D721Med (cell line): ENCODE measurements around the gene SIDT1.

ENCODE experiments used
- DNase-seq: peaks from one replicate; pipeline ENCODE4 v3.0.0; 2011; ENCODE audit warnings: low spot score; ENCODE audit not compliant: insufficient read length
- FAIRE-seq: peaks from 2 replicates; lab custom pipeline; 2011; peaks lifted over from hg19 to GRCh38; lab: Jason Lieb, UNC
- TF ChIP-seq, protein P1 (sequence below): IDR thresholded peaks from 2 replicates; pipeline ENCODE4 v1.5.1; 2012; ENCODE audit warnings: mild to moderate bottlenecking, control low read depth; ENCODE audit not compliant: insufficient read depth; ENCODE audit errors: missing control alignments

SIDT1 gene

DNA sequence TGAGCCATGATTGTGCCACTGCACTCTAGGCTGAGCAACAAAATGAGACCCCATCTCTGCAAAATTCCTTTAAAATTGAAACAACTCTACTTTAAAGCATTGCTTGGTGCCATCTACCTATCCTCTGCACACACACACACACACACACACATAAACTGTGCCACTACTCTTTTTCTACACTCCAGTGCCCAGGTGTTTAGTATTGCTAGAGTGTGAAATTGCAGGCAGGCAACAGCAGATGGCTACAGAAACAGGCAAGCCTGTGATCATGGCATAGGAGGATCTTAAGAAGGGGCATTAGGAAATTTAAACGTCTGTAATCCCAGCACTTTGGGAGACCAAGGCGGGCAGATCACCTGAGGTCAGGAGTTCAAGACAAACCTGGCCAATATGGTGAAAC is 39.0 kb downstream of the SIDT1 start:
- FAIRE-seq, result no peak
- no peak for DNase-seq
- TF ChIP-seq, protein P1, sequence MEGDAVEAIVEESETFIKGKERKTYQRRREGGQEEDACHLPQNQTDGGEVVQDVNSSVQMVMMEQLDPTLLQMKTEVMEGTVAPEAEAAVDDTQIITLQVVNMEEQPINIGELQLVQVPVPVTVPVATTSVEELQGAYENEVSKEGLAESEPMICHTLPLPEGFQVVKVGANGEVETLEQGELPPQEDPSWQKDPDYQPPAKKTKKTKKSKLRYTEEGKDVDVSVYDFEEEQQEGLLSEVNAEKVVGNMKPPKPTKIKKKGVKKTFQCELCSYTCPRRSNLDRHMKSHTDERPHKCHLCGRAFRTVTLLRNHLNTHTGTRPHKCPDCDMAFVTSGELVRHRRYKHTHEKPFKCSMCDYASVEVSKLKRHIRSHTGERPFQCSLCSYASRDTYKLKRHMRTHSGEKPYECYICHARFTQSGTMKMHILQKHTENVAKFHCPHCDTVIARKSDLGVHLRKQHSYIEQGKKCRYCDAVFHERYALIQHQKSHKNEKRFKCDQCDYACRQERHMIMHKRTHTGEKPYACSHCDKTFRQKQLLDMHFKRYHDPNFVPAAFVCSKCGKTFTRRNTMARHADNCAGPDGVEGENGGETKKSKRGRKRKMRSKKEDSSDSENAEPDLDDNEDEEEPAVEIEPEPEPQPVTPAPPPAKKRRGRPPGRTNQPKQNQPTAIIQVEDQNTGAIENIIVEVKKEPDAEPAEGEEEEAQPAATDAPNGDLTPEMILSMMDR, result no peak

DNA sequence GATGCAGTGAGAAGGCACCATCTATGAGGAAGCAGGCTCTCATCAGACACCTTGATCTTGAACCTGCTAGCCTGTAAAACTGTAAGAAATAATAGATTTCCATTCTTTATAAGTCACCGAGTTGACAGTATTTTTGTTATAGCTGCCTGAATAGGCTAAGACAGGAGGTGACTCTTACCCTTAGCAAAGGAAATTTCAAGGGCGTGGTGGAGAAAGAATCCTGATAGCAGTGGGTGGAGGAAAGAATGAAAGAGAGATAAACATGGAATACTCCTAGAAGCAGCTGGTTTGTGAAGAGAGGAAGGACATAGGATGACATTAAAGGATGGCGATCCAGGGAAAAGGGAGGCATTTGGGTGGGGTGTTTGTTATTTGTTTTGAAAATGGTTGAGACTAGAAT is 41.4 kb downstream of the SIDT1 start:
- FAIRE-seq (no peak), DNase-seq (no peak)
- TF ChIP-seq, protein P1, result no peak

DNA sequence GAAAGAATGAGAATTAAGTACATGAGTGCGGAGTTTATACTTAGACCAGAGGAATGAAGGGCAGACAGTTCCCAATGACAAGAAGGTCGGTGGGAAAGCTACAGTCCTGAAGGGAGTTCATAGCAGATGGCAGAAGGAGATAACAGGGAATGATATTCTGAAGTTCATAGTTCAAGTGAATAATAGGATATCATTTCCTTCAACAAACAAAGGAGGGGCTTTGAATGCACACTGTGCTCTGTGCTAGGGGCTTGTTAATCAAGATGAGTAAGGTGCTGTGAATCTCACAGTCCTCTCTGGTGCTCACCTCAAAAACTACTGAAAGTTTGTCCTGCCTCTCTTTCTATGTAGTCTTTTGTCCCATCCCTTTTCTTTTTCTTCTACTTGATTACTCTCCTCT is 41.9 kb downstream of the SIDT1 start:
- no peak for FAIRE-seq

DNA sequence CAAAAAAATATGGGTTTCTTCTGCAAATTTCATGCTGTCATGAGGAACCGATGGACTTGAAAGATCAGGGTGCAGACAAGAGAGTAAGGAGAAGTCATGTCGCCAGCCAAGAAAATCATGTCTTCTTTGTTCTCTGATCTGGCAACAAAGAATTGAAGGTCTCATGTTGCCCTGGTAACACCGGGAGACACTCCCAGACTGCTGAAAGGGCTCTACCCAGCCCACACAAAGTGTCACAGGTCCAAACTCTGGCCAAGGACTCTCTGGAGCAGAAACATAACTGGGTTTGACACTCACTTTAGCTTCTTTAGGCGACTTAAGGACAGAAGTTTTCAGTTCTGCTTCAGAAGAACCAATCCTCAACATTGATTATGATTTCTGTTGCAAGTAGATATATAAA is 42.9 kb downstream of the SIDT1 start:
- no peak for FAIRE-seq
- no peak for DNase-seq
- TF ChIP-seq, protein P1, result no peak

More for the DNA sequence above, 41.9 kb downstream of the SIDT1 start:
- DNase-seq, result no peak
- TF ChIP-seq, protein P1, result no peak

GRCh38 chr3:113585228-113585627 is 52.9 kb downstream of the SIDT1 start:
- DNase-seq (no peak), FAIRE-seq (no peak)
- TF ChIP-seq, protein P1, result no peak

DNA sequence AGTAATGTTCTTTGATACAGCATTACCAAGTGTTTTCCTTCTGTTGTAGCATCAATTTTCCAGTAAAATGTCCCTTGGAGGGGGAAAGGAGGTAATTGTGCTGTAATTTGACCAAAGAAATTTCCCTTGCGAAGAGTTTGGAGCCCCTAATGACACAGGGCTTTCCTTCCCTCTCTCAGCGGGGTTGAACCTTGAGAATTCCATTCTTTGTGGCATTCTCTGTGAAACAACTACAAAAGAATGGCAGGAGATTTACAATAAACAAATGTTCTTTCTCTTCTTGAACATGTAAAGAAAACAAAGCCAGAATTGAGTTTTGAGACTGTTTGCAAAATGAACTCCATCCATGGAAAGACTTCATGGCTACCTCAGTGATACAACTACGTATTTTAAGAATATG is 53.4 kb downstream of the SIDT1 start:
- FAIRE-seq (no peak), DNase-seq (no peak)

GRCh38 chr3:113588806-113589205 is 56.5 kb downstream of the SIDT1 start:
- TF ChIP-seq, protein P1, result no peak
- DNase-seq (no peak), FAIRE-seq (no peak)

More for the DNA sequence above, 53.4 kb downstream of the SIDT1 start:
- TF ChIP-seq, protein P1, result no peak
